Activated CD8-positive, alpha-beta T cell treated with anti-CD3 and anti-CD28 coated beads, Interleukin-2, amount 10 ng/mL, durations not matched to agents 7 days and 5 days (primary cell): ENCODE measurements around the gene VAPA. TPM values are rescaled to one million over a fixed set of nuclear protein-coding genes. Genes with fewer than 3 reads are reported as not detected.

Experiments
- ATAC-seq: fragments of 150-1000 bp; cut with Tn5 transposase; one replicate; pipeline ENCODE4 v1.10.0; 2021; ENCODE audit warnings: moderate library complexity
- CTCF ChIA-PET: fragments of 350-600 bp; sonication (Branson Sonifier 250); formaldehyde crosslinking; loops from one replicate; lab custom pipeline; 2021; ENCODE audit warnings: antibody characterized with exemption; lab: Charles Lee
- POLR2A ChIA-PET: fragments of 350-600 bp; sonication (Branson Sonifier 250); formaldehyde crosslinking; loops from one replicate; lab custom pipeline; 2021; ENCODE audit warnings: antibody characterized with exemption; lab: Charles Lee
- DNase-seq: peaks from one replicate; pipeline ENCODE4 v3.0.0-alpha.2; 2020
- H3K27ac Mint-ChIP-seq: one replicate; pipeline ENCODE4 v1.8.0; 2021; ENCODE audit warnings: mild to moderate bottlenecking, mixed read lengths
- H3K27me3 Mint-ChIP-seq: one replicate; pipeline ENCODE4 v1.8.0; 2021; ENCODE audit warnings: low read depth, mixed read lengths
- H3K36me3 Mint-ChIP-seq: one replicate; pipeline ENCODE4 v1.8.0; 2021; ENCODE audit warnings: low read depth, mixed read lengths
- H3K4me1 Mint-ChIP-seq: one replicate; pipeline ENCODE4 v1.8.0; 2021; ENCODE audit warnings: low read depth, mixed read lengths
- H3K4me3 Mint-ChIP-seq: one replicate; pipeline ENCODE4 v1.8.0; 2021; ENCODE audit warnings: mild to moderate bottlenecking, mixed read lengths
- H3K9me3 Mint-ChIP-seq: one replicate; pipeline ENCODE4 v1.8.0; 2022; ENCODE audit warnings: mixed read lengths; ENCODE audit not compliant: insufficient read depth
- total RNA-seq, 2 experiments: library from RNA; stranded (reverse); gene quantifications; one replicate each; pipeline ENCODE4 v1.2.3, GENCODE V29; 2021

The VAPA gene
- total RNA-seq, 2 experiments from 2014 or later, result 138 to 142 TPM

DNA sequence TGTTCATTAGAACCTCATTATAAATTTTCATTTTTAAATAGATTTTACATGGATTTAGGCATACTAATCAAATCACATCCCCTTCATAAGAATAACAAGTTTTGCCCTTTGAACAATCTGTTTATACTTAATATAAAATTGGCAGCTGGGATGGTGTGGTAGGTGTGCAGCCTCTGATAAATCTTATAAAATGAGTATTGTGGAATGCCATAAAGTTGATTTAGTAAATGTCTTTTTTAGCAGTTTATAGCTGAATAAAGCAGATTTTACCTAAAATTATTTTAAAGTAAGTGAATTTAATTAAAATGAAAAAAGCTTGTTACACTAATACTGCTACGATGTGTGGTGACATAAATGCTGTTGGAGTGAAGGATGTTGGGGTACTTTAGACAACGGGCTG lies 35.5 kb downstream of the VAPA start:
- POLR2A ChIA-PET, result no interaction called here
- Mint-ChIP-seq H3K9me3 (no peaks in the 10 kb centered on the region), H3K4me1 (no peaks in the 10 kb centered on the region), H3K27me3 (no peaks in the 10 kb centered on the region), H3K27ac (no peak overlapping the region), H3K36me3 (peaks cover 57% of the 10 kb centered on the region), H3K4me3 (no peak overlapping the region)
- DNase-seq (no peak), ATAC-seq (no peak)
- CTCF ChIA-PET, result interaction anchor here (0.9 to 2.7 kb wide), 3 partner anchors 11 to 23 kb away, joined by 3 to 10 read pairs (median 4); no protein-coding TSS in a partner anchor

DNA sequence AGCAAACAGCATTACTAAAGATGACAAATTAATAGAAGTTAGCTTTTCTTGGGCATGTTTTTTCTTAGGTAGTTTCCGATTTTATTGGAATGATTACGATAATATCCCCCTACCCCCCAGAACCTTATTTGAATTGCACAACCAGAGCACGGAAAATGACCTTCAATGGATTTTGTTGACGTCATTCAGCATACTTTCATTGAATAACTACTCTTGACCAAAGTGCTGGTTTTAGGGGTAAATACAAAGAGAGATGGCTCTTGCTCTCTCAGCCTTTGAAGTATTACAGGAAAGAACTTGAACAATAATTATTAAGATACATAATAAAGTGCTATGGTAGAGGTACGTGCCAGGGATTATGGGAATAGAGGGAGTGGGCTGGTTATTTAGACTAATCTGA lies 36.0 kb downstream of the VAPA start:
- Mint-ChIP-seq H3K4me1 (no peaks in the 10 kb centered on the region), H3K27me3 (no peaks in the 10 kb centered on the region), H3K36me3 (peaks cover 54% of the 10 kb centered on the region), H3K4me3 (no peak overlapping the region), H3K9me3 (no peaks in the 10 kb centered on the region), H3K27ac (no peak overlapping the region)
- ChIA-PET POLR2A (no interaction called here), CTCF (interaction anchor here (0.9 to 2.7 kb wide), 7 partner anchors 11 to 36 kb away, joined by 3 to 10 read pairs (median 4); partner anchors contain the start of gene VAPA)
- ATAC-seq (no peak), DNase-seq (no peak)

DNA sequence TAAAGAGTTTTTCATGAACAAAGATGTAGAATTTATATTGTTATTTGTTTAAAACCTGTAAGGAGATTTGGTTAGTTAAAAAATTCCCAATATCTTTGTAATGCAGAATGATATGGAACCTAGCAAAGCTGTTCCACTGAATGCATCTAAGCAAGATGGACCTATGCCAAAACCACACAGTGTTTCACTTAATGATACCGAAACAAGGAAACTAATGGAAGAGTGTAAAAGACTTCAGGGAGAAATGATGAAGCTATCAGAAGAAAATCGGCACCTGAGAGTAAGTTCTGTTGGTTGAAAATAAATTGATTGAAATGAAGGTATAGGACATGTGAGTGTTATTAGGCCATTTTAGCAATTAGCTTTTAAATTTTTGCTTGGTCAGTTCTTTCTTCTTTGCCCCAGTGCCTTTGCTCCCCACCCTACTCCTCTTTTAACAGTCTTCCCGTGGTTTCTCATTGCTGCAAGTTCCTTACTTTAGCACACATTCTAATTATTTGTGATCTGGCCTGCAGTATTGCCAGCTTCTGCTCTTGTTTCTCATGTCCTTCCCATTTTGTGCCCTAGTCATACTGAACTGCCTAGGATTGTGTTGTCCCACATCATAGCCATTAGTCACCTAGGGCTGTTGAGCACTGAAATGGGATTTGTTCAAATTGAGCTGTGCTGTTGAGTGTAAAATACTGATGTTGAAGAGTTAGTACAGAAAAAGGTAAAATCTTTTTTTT lies 36.6 kb downstream of the VAPA start:
- Mint-ChIP-seq H3K4me1 (no peaks in the 10 kb centered on the region), H3K4me3 (no peak overlapping the region), H3K27me3 (no peaks in the 10 kb centered on the region), H3K9me3 (no peaks in the 10 kb centered on the region), H3K27ac (no peak overlapping the region), H3K36me3 (peaks cover 51% of the 10 kb centered on the region)
- CTCF ChIA-PET, result interaction anchor here (1.0 to 2.7 kb wide), 10 partner anchors 10 to 610 kb away, joined by 3 to 10 read pairs (median 4); partner anchors contain the start of gene VAPA
- DNase-seq, result no peak
- no peak for ATAC-seq
- POLR2A ChIA-PET, result no interaction called here

DNA sequence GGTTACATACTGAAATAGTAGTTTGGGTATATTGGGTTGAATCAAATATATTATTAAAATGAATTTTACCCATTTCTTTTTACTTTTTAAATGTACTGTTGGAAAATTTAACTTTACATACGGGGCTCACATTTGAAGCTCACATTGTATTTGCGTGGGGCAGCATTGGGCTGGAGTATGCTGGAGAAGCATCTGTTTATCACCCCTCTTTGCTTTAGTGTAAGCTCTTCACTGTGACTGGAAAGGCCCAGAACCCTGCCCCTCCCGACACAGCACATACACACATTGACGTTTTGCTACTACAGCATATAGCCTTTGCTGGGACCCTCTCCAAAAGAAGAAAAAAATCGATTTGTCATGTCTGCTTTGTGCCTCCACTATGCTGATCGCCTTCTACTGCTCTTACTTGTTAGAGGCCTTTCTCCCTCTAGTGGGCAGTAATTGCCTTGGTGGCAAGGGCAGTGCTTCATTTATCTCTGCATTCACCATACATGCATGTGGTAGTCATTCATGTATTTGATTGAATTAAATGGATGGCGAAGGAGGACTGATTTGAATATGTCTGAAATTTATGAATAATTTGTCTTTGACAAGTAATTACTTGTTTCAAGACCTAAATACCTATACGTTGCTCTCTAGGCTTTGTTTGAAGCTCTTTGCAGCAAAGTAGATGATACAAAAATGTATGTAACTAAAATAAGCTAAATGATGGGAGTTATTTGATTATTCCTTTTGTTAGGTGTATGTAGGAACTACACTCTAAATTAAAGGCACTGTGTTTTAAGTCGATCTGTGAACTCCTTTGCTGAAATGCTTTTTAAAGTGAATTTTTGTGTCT lies 37.4 kb downstream of the VAPA start:
- ChIA-PET CTCF (interaction anchor here (1.0 to 2.7 kb wide), 10 partner anchors 11 to 609 kb away, joined by 3 to 10 read pairs (median 4); partner anchors contain the start of gene VAPA), POLR2A (interaction anchor here (0.6 kb wide), 1 partner anchor 288 kb away, joined by 4 read pairs; no protein-coding TSS in a partner anchor)
- H3K36me3 Mint-ChIP-seq, result peaks cover 45% of the 10 kb centered on the region

DNA sequence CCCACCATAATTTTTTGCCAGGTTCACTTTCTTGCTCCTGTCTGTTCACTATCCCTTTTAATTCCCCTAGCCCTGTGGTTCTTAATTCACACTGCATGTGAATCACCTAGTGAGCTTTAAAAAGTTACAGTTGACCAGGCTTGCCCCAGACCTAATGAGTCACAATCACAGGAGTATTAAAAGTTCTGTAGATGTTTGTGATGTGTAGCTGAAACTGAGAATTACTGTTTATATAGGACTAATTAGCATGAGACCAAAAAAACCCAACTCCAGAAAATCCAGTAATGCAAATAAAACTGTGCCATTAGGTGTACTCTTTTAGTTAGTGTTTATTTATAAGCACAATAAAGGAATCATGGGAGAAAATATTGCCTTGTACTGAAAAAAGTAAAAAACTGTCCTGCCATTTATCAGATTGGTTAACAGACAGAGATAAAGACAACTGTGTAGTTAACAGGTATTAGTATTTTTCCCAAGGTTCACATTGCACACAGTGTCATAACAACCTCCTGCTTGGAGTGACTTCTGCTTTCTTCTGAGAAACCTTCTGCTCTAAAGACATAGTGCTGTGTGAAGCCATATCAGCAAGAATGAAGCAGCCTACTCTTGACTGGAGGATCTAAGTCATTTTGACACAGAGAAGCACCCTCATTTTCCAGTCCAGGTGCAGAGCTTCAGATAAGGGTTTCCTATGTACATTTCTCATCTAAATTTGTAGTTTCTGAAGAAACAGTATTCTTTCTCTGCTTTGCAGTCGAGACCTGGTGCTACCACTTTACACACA lies 39.0 kb downstream of the VAPA start:
- ATAC-seq, result no peak
- CTCF ChIA-PET, result no interaction called here

More for the DNA sequence above, 37.4 kb downstream of the VAPA start:
- Mint-ChIP-seq H3K27me3 (no peaks in the 10 kb centered on the region), H3K27ac (no peak overlapping the region), H3K4me3 (no peak overlapping the region), H3K9me3 (no peaks in the 10 kb centered on the region), H3K4me1 (no peaks in the 10 kb centered on the region)
- peak; percentile 32 for DNase-seq
- peak; percentile 60 for ATAC-seq

DNA sequence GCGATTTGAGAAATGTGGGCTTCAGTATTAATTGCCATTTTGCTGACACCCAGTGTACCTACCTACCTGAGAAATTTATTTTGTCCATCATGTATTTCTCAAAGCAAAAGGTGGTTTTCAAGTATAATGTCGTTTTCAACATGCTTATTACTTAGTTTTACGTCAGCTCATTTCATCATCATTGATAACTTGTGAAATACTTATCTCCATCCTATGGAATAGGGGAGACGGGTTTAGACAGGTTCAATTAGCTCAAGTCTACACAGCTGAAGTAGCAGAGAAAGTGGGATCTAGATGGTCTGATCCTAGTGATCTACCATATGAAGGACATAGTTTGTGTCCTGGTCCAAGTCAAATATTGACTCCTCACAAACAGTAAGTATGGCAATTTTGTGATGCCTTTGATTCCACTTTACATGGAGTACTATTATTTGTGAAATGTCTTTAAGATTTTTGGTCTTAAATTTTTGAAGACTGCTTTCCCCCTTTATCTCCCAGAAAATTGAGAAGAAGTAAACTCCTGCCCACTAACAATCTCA lies 45.1 kb downstream of the VAPA start:
- no peak overlapping the region for H3K27ac Mint-ChIP-seq
- peaks cover 4% of the 10 kb centered on the region for H3K36me3 Mint-ChIP-seq
- no peak overlapping the region for H3K4me3 Mint-ChIP-seq
- DNase-seq, result no peak
- no peak for ATAC-seq
- POLR2A ChIA-PET, result no interaction called here
- peaks cover 2% of the 10 kb centered on the region for H3K27me3 Mint-ChIP-seq
- no peaks in the 10 kb centered on the region for H3K4me1 Mint-ChIP-seq
- CTCF ChIA-PET, result no interaction called here
- no peaks in the 10 kb centered on the region for H3K9me3 Mint-ChIP-seq

More for the DNA sequence above, 39.0 kb downstream of the VAPA start:
- H3K36me3 Mint-ChIP-seq, result peaks cover 37% of the 10 kb centered on the region
- DNase-seq, result no peak
- H3K4me1 Mint-ChIP-seq, result no peaks in the 10 kb centered on the region
- no peak overlapping the region for H3K27ac Mint-ChIP-seq
- no peak overlapping the region for H3K4me3 Mint-ChIP-seq
- H3K9me3 Mint-ChIP-seq, result no peaks in the 10 kb centered on the region
- no peaks in the 10 kb centered on the region for H3K27me3 Mint-ChIP-seq
- POLR2A ChIA-PET, result no interaction called here

DNA sequence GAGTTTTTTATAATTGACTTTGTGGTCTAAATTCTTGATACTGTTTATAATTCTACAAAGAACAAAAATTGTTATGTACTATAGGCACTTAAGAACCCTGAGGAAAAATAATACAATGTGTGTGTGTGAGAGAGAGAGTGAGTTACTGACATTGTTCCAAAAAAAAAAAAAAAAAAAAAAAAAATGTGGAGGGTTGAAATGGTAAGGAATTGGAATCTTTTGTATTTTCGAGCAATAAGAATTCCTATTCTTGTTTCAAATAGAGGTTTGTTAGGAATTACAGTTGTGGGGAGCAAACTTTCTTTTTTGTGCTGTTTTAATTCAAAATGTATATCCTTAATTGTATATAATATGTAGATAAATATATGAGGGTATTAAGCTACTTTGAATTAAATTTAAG lies 45.7 kb downstream of the VAPA start:
- Mint-ChIP-seq H3K9me3 (no peaks in the 10 kb centered on the region), H3K36me3 (no peaks in the 10 kb centered on the region), H3K27ac (no peak overlapping the region), H3K4me3 (no peak overlapping the region), H3K4me1 (no peaks in the 10 kb centered on the region), H3K27me3 (peaks cover 6% of the 10 kb centered on the region)
- ChIA-PET CTCF (no interaction called here), POLR2A (no interaction called here)
- ATAC-seq (no peak), DNase-seq (no peak)

DNA sequence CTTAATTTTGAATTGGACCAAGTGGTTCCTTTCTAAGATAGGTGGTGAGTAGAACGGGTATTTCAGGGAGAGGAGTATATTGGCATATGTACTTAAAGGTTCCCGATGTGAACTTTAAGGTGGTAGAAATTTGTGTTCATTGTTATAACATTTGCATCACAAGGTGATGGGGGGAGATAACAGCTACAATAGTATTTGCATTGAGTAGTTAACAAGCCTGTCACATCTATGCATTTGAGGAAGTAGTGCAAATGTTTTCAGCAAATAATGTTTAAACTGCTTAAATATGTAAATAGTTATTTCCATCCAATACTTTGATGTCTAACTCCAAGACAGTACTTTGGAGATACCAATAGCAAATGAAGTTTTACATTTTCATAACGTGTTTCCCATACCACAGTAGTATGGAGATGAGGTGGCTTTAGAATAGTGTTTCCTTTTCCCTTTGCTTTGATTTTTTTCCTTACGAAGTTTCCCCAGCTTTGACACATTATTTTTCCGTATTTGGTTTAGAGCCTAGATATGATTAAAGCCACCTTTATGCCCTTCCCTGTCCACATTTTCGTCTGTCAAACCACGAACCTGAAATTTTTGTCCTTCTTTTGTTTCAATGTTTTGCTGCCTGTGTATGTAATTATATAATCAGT lies 46.6 kb downstream of the VAPA start:
- Mint-ChIP-seq H3K27ac (no peak overlapping the region), H3K4me1 (peaks cover under 1% of the 10 kb centered on the region), H3K4me3 (no peak overlapping the region), H3K27me3 (peaks cover 12% of the 10 kb centered on the region), H3K9me3 (no peaks in the 10 kb centered on the region), H3K36me3 (no peaks in the 10 kb centered on the region)
- ATAC-seq (no peak), DNase-seq (no peak)
- ChIA-PET POLR2A (no interaction called here), CTCF (interaction anchor here (0.7 to 1.3 kb wide), 2 partner anchors 12 to 531 kb away, joined by 3 read pairs; no protein-coding TSS in a partner anchor)

DNA sequence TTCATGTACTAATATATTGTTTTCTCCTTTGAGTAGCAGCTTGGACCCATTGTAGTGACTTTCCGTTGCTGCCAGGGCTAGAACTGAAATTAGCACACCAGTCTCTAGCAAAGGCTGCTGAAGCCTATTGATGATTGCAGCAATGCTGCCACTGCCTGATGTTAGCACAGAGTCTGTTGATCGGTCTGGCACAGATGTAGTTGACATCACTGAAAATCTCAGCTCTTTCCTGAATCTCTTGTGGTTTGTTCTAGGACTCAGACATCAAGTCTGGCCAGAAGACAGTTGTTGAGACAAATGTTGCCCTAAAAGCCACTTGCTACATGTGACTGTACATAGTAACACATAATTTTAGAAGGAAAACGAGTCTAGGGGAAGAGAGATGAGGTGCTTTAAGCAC lies 47.2 kb downstream of the VAPA start:
- CTCF ChIA-PET, result interaction anchor here (0.7 to 1.3 kb wide), 2 partner anchors 11 to 530 kb away, joined by 3 read pairs; no protein-coding TSS in a partner anchor

DNA sequence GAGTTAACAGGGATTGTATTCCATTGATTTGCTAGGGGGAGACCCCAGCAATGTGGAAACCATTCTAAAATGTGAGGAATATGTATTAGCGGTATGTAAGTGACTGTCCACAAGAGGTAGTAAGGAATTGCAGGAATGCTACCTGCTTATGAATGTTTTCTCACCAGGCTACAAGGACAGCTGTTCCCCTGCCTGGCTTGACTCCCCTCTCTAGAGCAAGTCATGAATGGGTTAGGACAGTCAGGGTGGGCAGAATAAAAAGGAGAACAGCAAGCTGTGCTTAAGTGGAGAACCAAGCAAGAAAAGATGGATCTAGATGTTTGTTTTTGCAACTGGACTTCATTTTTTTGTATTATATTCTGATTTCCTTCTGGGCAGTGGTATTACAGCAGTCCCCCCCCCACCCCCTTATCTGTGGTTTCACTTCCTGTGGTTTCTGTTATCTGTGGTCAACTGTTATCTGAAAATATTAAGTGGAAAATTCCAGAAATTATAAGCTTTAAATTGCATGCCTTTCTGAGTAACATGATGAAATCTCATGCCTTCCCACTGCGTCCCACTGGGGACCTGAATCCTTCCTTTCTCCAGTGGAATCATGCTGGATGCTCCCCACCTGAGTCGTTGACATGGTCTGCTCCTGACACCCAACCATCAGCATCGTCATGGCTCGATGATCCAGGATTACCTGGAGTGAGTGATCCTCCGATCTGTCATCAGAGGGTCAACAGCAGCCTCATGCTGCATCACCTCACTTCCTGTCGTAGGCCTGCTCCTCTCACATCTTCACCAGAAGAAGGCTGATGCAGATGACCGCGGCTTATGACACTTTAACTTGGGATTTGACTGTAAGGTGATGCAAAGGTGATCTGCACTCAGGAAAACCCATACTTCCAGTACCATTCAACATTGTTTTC lies 52.2 kb downstream of the VAPA start:
- H3K27me3 Mint-ChIP-seq, result peaks cover 37% of the 10 kb centered on the region

More for the DNA sequence above, 47.2 kb downstream of the VAPA start:
- DNase-seq (no peak), ATAC-seq (peak; percentile 33)
- Mint-ChIP-seq H3K4me1 (peaks cover 7% of the 10 kb centered on the region), H3K27ac (no peak overlapping the region), H3K27me3 (peaks cover 14% of the 10 kb centered on the region), H3K9me3 (no peaks in the 10 kb centered on the region), H3K4me3 (no peak overlapping the region), H3K36me3 (no peaks in the 10 kb centered on the region)
- POLR2A ChIA-PET, result no interaction called here

More for the DNA sequence above, 52.2 kb downstream of the VAPA start:
- Mint-ChIP-seq H3K36me3 (no peaks in the 10 kb centered on the region), H3K27ac (no peak overlapping the region), H3K9me3 (no peaks in the 10 kb centered on the region), H3K4me1 (peaks cover 27% of the 10 kb centered on the region), H3K4me3 (no peak overlapping the region)
- POLR2A ChIA-PET, result no interaction called here
- CTCF ChIA-PET, result no interaction called here
- ATAC-seq (no peak), DNase-seq (no peak)
